GM19452 (cell line): Measurements from ENCODE around the gene SMAD3.
A peak's percentile ranks its signal among the peaks of the same experiment; 100 is the strongest.
"Not testable (repeated sequence)": the region's sequence is repeated elsewhere in the genome, so short reads cannot be mapped to it uniquely, and the experiment has no call there.

Experiments
- ATAC-seq: cut with Tn5 transposase; IDR thresholded peaks from one replicate; pipeline ENCODE4 v1.9.1; 2021; ENCODE audit not compliant: unreplicated experiment

The SMAD3 gene

DNA sequence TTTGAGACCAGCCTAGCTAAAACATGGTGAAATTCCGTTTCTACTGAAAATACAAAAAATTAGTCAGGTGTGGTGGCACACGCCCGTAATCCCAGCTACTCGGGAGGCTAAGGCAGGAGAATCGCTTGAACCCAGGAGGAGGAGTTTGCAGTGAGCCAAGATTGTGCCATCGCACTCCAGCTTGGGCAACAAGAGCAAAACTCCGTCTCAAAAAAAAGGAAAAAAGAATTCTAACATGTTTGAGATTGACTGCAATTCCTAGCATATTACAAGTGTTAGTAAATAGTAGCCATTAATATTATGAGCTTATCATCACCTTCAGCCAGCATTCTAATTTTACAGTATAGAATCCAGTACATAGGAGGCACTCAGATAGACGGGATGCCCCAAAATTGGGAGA, 57.9 kb downstream of the SMAD3 start:
- ATAC-seq: not testable (repeated sequence)

DNA sequence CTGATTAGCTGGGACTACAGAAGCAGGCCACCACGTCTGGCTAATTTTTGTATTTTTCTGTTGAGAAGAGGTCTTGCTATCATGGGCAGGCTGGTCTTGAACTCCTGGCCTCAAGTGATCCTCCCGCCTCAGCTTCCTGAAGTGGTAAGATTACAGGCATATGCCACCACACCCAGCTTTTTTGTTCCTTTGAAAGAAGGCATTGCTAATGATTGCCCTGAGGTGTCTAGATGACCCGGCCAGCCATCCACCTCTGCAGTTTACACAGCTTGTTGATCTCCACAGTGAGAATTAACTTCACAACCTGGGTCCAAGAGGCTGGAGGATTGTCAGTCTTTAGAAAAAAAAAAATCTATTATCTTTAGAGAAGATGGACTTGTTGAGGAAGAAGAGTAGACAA, 58.7 kb downstream of the SMAD3 start:
- no peak for ATAC-seq

DNA sequence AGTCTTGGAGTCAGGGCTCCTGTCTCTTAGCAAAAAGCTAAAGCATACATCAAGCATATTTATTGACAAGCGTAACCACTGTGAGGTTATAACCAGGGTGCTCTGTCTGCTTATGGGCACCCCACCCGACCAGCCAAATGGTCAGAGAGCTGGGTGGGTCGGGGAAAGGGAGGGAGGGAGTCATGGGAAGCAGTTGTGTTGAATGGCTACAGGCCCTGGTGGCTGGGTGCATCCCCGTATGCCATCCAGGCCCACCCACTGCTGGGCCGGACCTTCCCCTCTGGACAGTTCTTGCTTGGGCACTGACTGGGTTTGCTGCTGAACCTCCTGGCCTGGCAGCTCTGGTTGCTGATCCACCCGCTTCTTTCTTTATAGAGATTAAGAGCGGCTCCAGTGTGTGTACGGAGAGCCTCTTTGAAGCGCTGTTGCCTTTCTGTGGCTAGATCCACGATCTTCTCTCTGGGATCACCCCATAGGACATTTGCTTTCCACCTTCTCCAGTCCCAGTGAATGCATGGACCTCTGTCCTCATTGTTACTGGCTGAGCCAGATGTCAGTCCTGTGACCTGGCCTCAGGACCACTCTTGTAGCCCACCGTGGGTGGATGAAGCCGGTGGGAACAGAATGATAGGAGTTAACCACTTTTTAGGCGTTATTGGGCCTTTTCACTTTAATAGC, 59.6 kb downstream of the SMAD3 start:
- no peak for ATAC-seq

DNA sequence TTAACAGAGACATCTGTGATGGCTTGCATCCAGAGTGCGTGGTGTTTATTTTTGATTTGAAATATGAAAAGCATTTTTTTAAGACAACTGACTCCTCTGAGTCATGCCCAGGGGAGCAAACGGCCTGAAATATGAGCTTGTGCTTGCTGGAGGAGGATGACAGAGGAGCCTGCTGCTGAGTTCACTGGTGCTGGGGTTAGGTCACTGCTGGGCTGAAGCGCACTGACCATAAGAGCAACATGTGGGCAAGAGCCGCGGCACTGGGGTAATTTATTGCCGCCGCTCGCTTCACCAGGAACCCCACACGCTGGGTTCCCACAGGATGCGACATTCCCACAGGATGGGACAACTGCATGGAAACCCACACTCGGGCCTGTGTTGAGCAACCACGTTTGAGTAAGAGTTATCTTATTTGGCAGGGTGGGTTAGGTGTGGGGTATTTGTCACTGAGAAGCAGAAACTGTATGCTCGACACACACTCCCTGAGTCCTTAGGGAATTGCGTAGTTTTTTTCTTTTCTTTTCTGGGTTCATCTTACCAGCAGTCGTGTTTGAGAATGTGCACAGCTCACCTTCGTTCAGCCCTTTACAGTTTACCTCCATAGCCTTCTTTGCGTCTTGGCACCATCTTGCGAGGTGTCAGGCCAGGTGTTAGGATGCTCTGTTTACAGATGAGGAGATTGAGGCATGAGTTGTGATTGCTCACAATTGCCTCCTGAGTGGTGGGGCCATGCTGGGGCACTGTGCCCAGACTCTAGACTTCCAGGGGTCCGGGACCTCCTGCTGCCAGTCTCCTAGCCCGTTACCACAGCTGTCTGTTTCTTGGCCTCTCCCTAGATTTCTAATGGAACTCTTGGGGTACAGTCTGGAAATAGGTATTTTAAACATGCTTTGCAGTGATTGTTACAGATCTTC, 60.4 kb downstream of the SMAD3 start:
- no peak for ATAC-seq

DNA sequence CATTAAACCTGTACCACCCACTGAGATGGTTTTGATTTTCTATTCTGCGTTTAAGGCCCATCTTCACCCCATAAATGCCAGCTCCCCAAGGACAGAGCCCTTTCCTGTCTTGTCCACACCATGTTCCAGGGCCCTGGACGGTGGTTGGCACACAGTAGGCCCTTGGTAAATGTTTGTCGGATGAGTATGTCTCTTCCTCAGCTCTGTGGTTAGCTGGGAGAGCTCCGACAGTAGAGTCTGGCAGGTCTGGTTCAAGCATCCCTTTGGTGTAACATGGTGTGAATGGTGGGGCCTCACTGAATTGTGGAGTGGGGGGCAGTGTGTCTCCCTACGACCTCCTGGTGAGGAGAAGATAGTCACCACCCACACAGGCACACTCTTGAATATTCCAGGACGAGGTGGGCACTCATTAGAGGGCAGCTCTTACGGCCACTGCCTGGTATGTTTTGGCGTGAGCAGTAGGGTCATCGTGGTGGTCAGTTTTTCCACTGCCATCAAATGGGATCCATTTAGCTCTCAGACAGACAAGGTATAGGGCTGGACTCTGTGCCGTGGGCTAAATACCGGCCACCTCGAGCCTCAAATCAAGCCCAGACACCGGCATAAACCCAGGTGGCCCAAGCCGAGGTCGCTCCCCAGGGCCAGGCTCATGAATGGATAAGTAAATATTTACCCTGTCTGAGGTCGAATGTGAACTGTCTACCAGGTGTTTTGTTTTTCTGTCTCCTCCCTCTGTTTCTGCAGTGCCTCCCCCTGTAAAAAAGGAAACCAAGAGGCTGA, 61.3 kb downstream of the SMAD3 start:
- ATAC-seq: no peak

- ATAC-seq: no peak
These were observed 61.9 kb downstream of the SMAD3 start for GRCh38 chr15:67127331-67127664.

DNA sequence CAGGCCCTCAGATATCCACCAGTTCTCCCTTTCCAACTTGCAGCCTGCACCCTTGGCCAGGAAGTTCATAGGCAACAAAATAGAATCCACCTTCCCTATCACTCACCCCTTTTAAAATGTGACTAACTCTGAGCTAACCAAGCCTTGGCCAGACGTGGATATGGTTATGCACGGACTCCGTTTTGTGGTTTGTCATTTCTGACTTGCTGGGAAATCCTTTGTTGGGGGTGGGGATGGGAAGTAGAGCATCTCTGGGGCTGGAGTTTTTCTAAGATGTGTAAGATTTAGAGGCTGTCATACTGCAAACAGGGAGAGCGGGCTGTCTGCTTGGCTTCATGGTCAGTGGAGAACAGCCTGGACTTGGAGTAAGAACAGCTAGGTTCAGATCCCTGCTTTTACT, 62.6 kb downstream of the SMAD3 start:
- ATAC-seq: no peak

DNA sequence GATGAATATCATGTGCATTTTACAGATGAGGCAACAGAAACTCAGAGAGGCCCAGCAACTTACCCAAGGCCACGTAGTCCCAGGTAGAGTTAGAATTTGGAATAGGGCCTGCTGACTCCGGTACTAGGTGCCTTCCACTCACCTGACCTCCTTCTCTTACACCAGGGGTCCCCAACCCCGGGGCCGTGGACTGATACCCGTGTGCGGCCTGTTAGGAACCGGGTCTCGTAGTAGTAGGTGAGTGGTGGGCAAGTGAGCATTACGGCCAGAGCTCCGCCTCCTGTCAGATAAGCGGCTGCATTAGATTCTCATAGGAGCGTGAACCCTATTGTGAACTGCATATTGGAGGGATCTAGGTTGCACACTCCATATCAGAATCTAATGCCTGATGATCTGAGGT, 64.8 kb downstream of the SMAD3 start:
- no peak for ATAC-seq

- no peak for ATAC-seq
These were observed 65.5 kb downstream of the SMAD3 start for GRCh38 chr15:67130673-67131601.

DNA sequence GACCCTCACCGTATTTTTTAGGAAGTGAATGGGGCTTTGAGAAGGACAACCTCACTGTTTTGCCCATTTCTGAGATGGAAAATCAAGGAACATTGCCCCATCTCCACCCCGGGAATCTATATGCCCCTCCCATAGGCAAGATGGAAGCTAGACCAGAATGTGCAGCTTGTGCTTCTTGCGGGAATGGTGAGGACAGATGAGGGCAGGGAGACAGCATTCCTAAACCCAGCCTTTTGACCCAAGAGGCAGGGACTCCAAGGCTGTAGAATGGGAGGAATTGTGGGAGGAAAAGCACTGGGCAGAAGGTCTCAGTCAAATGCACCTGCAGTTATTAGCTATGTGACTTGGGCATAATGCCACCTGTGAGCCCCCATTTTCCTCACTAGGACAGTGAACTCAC, 66.9 kb downstream of the SMAD3 start:
- no peak for ATAC-seq

- no peak for ATAC-seq
These were observed 67.6 kb downstream of the SMAD3 start for GRCh38 chr15:67133026-67133425.

- no peak for ATAC-seq
These were observed 68.3 kb downstream of the SMAD3 start for GRCh38 chr15:67133738-67134066.

DNA sequence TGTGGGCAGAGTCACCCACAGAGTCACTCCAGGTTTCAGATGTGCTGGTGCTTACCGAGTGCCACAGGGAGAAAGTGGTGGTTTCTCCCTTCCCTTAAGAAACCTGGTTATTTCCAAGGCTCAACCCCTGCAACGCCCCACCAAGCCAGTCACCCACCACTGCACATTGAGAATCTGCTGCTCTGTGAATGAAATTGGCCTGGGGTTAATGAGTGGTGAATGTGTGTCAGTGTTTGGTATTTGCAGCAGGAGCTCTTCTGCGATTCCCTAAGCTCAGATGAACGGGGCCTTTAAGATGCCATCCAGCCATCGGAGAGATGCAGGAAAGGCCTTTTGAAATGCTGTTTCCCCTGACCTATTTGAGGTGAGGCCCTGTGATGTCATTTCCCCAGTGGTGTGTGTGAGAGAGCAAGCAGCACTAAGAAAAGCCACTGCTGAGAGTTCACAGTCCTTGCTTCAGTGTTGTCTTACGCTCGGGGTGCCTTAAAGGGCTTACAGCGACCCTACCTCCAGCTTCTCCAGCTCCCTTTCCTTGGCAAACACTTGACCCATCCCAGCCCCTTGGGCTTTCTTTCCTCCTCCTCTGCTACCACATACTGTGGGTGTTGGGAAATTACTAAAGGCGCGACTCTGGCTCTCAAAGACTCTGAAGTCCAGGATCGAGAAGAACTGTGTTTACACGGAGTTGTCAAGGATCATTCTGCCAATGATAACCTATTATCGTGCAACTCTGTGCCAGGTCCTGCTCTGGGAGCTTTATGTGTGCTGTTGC, 68.9 kb downstream of the SMAD3 start:
- ATAC-seq: peak; percentile 63

DNA sequence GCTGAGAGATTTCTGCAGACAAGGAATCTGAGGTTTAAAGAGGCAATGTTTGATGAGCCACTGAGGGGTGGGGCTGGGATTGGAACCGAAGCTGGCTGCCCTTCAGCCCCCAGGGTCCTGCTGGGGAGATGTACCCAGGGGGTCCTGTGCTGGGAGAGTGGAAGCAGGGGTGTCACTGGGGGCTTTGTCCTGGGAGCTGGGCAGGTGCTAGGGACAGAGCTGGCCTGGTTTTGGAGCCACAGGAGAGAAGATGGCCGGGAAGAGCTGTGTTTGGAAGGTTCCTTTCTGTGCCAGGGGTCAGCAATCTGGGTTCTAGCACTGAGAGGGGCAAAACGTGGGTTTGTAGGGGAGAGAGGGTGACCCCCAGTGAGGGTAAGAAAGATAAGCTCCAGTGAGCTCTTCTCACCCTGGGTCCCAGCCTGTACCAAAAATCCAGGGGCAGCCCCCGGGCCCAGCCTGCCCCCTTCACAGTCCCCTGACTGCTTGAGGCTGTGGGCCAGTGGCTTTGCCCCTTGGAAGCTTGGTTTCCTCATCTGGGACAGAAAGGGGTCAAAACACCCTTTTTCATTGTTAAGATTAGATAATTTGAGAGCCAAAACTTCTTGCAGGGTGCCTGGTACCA, 69.6 kb downstream of the SMAD3 start:
- no peak for ATAC-seq

GRCh38 chr15:67135494-67135893, 70.1 kb downstream of the SMAD3 start:
- ATAC-seq: no peak

- no peak for ATAC-seq
These were observed 71.4 kb downstream of the SMAD3 start for GRCh38 chr15:67136802-67137201.

DNA sequence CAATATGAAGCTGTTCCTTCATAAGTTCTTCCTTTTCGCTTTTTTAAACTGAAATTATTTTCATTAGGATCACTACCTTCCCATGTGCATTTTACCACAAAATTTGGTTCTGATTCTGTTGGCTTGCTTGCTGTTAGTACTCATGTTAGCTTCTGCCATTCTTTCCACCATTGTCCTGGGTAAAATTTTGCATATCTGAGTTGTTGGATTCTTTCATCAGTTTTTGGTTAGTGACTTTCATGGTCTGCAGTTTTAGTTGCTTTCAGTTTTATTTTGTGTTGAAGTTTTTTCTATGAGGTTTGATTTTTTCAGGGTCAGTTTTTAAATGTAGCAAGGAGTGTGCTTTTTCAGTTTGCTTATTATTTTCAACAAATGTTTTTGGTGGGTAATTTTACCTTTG, 71.9 kb downstream of the SMAD3 start:
- ATAC-seq: no peak

GRCh38 chr15:67137951-67138848, 72.8 kb downstream of the SMAD3 start:
- ATAC-seq: no peak
